ENCODE results near the gene SIRT7.

Gene SIRT7

GRCh38 chr17:81931557-81932332 lies 13.8 kb upstream of the SIRT7 start:
- DNase-seq, result no peak

- no peak for DNase-seq
These were observed 13.2 kb upstream of the SIRT7 start for GRCh38 chr17:81931189-81931556.

GRCh38 chr17:81930142-81931125 lies 12.5 kb upstream of the SIRT7 start:
- DNase-seq, result no peak

- DNase-seq, result no peak
These were observed 11.5 kb upstream of the SIRT7 start for GRCh38 chr17:81929253-81930141.

GRCh38 chr17:81928544-81929252 lies 10.7 kb upstream of the SIRT7 start:
- no peak for DNase-seq

- DNase-seq, result peak; percentile 98
These were observed 9.9 kb upstream of the SIRT7 start, which contains the start of gene MAFG for GRCh38 chr17:81927653-81928543. Gene MAFG, minus strand, starts transcription at chr17:81927735. Its CDS starts 4,550 bp downstream, at chr17:81923185.

- no peak for DNase-seq
These were observed 9.2 kb upstream of the SIRT7 start for GRCh38 chr17:81927152-81927652.

GRCh38 chr17:81926451-81927151 lies 8.6 kb upstream of the SIRT7 start:
- no peak for DNase-seq

GRCh38 chr17:81925860-81926450 lies 8.0 kb upstream of the SIRT7 start:
- DNase-seq, result no peak

- DNase-seq, result no peak
These were observed 6.9 kb upstream of the SIRT7 start for GRCh38 chr17:81924557-81925532.

- DNase-seq, result no peak
These were observed 5.6 kb upstream of the SIRT7 start for GRCh38 chr17:81923302-81924260.

GRCh38 chr17:81922566-81923301 lies 4.8 kb upstream of the SIRT7 start:
- DNase-seq, result no peak

- no peak for DNase-seq
These were observed 4.1 kb upstream of the SIRT7 start for GRCh38 chr17:81921996-81922565.

- DNase-seq, result no peak
These were observed 3.5 kb upstream of the SIRT7 start for GRCh38 chr17:81921537-81921862.

- no peak for DNase-seq
These were observed 2.9 kb upstream of the SIRT7 start for GRCh38 chr17:81920612-81921536.

All from right forelimb (tissue), 1 donor.